Adrenal gland (tissue), 19 donors: ENCODE results near the gene PRH1. TPM values are rescaled to one million over a fixed set of nuclear protein-coding genes. Genes with fewer than 3 reads are reported as not detected.

ENCODE experiments used
- DNase-seq, 7 donors: peaks; one replicate each; pipeline ENCODE4 v3.0.0-alpha.2; 2019 to 2020
- H3K27ac ChIP-seq, 5 donors: fragments of 200-600 bp; sonication (generic) in 4 of 5; 1 replicate in 3 of 5; 2 replicates in 2 of 5; pipeline versions ENCODE4 v1.5.1 to v1.8.0; 2016 to 2020; ENCODE audit warnings: mild to moderate bottlenecking in 1 of 5
- H3K27me3 ChIP-seq: fragments of 200-600 bp; 2 replicates; pipeline ENCODE4 v1.8.0; 2021
- H3K36me3 ChIP-seq, 2 donors: fragments of 200-600 bp; replicated peaks in 1 of 2; 1 replicate in 1 of 2; 2 replicates in 1 of 2; pipeline versions ENCODE4 v1.5.1 to v1.8.0; 2018 to 2022
- H3K4me1 ChIP-seq, 2 donors: fragments of 200-600 bp; replicated peaks in 1 of 2; 1 replicate in 1 of 2; 2 replicates in 1 of 2; pipeline versions ENCODE4 v1.5.1 to v1.8.0; 2018 to 2021
- H3K4me3 ChIP-seq, 4 donors: fragments of 200-600 bp; sonication (generic) in 3 of 4; one replicate each; pipeline ENCODE4 v1.5.1; 2016 to 2018
- H3K9me3 ChIP-seq, 3 donors: fragments of 200-600 bp; sonication (generic) in 1 of 3; replicated peaks in 1 of 3; 1 replicate in 2 of 3; 2 replicates in 1 of 3; pipeline versions ENCODE4 v1.5.1 to v1.8.0; 2016 to 2021
- CTCF ChIP-seq, 6 experiments: fragments of 450-650 bp in 4 of 6; fragments of 200-600 bp in 2 of 6; sonication (generic) in 1 of 6; IDR thresholded peaks; 1 replicate in 5 of 6; 2 replicates in 1 of 6; pipeline versions ENCODE4 v1.5.1 to v1.8.0; 2016 to 2021; ENCODE audit warnings: antibody characterized with exemption in 6 of 6, mild to moderate bottlenecking in 2 of 6, moderate library complexity in 1 of 6
- POLR2A ChIP-seq, 2 donors: fragments of 450-650 bp; IDR thresholded peaks; one replicate each; pipeline ENCODE4 v1.6.1; 2017; ENCODE audit warnings: antibody characterized with exemption in 2 of 2, mild to moderate bottlenecking in 2 of 2, moderate library complexity in 1 of 2
- WGBS, 4 donors: extraction: QIAGEN DNeasy Blood & Tissue Kit in 2 of 4; methylation state at CpG; one replicate each; pipeline versions ENCODE4 v1.1.5 to v1.1.7; 2013 to 2017; 5-methylcytosine and 5-hydroxymethylcytosine counted together
- intact Hi-C, 2 donors: fragments of 100-400 bp; cut with DNase I; formaldehyde crosslinking; loops; one replicate each; pipeline versions ENCODE4 v1.14.1 to v1.15.0; 2022 to 2023
- long read RNA-seq, 10 donors: library from polyadenylated mRNA in 3 of 10; unstranded in 2 of 10; stranded (forward) in 1 of 10; transcript quantifications; one replicate each; pipeline ENCODE4 v2.0.0 and lab custom pipeline, GENCODE V29; 2021 to 2026
- polyA plus RNA-seq, 3 donors: library from polyadenylated mRNA; stranded (reverse); fragments of 200-250 nt in 2 of 3; fragments of 350-450 nt in 1 of 3; fragmentation: Illumina TruSeq in 1 of 3; extraction: RNeasy Lipid Tissue Mini Kit (QIAGEN cat#74804) in 1 of 3; gene quantifications; one replicate each; pipeline ENCODE4 v1.2.3, GENCODE V29; 2013 to 2014
- total RNA-seq, 9 donors: library from RNA; depleted of rRNA in 4 of 9; stranded (reverse); fragments of >200 nt in 4 of 9; fragments of 120-200 nt in 1 of 9; fragmentation: NEBNext Ultra II Directional in 1 of 9; extraction: Animal tissue kit (Norgen Biotek cat#: 25700) in 1 of 9; gene quantifications; one replicate each; pipeline versions ENCODE4 v1.1.0 to v1.2.4, GENCODE V29; 2013 to 2023
- donor health status: healthy with polysubstance abuse.
- donor health status: Bipolar disorder and iron deficiency.
- donor health status: DM: yes; HTN: yes; CAD: no.
- donor health status: DM: no; HTN: no; CAD: no.
- donor health status: DM: no; HTN: no; CAD: no.
- donor health status: DM: yes; HTN: yes; CAD: no.

PRH1 gene
- total RNA-seq (10 to 100 TPM in 8 of 9 donors, 1 to 10 TPM in 1; 7.9 to 81.4 (median 20.4) TPM), polyA plus RNA-seq (10 to 100 TPM in 1 of 3 donors, 1 to 10 TPM in 2; 4.3 to 14.7 (median 4.9) TPM)
- long read RNA-seq, donor 1 = 0 reads
- long read RNA-seq, donor 2, partial matches to known transcripts = 0 of 1 reads
- long read RNA-seq, donor 2, other reads (novel, unspliced or antisense) = 0 of 1 reads
- long read RNA-seq, donor 3 = 0 reads
- long read RNA-seq, donor 4, partial matches to known transcripts = 2 of 2 reads
- long read RNA-seq, donor 4, other reads (novel, unspliced or antisense) = 0 of 2 reads
- long read RNA-seq, donor 5 = 0 reads
- long read RNA-seq, donor 6, partial matches to known transcripts = 1 of 1 reads
- long read RNA-seq, donor 6, other reads (novel, unspliced or antisense) = 0 of 1 reads
- long read RNA-seq, donor 7 = 0 reads
- long read RNA-seq, donor 8 = 0 reads
- long read RNA-seq, donor 9, partial matches to known transcripts = 35 of 35 reads
- long read RNA-seq, donor 9, other reads (novel, unspliced or antisense) = 0 of 35 reads
- long read RNA-seq, donor 10 = 0 reads

DNA sequence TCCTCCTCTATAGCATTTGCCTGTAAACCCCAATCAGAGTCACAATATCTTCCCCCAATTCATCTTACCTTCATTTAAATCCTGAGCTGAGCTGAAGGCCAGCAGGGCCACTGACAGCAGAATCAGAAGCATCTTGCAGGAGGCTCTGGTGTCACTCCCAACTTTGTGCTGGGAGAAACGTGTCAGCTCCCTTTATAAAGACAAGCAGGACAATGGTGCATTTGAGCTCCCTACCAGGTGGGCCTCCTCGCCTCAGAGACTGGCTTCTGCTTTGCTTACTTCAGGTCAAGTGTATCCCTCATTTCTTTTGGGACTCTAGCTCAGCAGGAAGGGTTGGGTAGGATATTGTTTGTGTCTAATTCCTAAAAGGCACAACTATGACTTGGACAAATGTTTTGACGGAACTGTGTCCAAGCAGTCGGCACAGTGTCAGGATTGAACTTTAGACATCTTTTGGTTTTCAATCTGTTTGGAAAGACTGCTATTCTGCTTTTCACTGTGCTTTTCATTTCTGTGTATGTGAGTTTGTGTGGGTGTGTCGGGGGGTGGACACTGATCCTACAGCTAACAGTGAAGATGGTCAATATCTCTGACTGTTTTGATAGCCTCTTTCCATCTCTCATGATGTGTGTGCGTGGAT, at the start of gene PRH1:
TSS of gene PRH1 (minus strand) at position 170 of the 640 bp plus-strand sequence. CDS start at position 132, 38 bp downstream.
- TF ChIP-seq POLR2A (IDR thresholded peaks at IDR 0.05) (no peak), CTCF (IDR thresholded peaks at IDR 0.05) (no peak)
- Histone ChIP-seq H3K27me3 (no peaks in the 10 kb centered on the region), H3K4me1 (no peaks in the 10 kb centered on the region), H3K27ac (no peak within 1 kb of the TSS), H3K4me3 (no peak within 1 kb of the TSS), H3K36me3 (no peaks in the 10 kb centered on the region), H3K9me3 (no peaks in the 10 kb centered on the region)
- intact Hi-C loops = no loop called here
- 95 to 98% (median 96%) methylated on average over 6 of the region's 6 CpGs for WGBS, 4 donors
- DNase-seq = no peak

DNA sequence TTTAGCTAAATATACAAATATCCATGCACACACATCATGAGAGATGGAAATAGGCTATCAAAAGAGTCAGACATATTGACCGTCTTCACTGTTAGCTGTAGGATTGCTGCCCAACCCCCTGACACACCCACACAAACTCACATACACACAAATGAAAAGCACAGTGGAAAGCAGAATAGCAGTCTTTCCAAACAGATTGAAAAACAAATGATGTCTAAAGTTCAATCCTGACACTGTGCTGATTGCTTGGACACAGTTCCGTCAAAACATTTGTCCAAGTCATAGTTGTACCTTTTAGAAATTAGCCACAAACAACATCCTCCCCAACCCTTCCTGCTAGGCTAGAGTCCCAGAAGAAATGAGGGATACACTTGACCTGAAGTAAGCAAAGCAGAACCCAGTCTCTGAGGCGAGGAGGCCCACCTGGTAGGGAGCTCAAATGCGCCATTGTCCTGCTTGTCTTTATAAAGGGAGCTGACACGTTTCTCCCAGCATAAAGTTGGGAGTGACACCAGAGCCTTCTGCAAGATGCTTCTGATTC, 44.8 kb upstream of the PRH1 start, which contains the start of gene PRH2:
TSS of gene PRH2 (plus strand) at position 491 of the 541 bp plus-strand sequence. CDS start at position 529, 38 bp downstream.
- WGBS, 4 donors = 95 to 99% (median 97%) methylated on average over 5 of the region's 5 CpGs
- intact Hi-C loops = no loop called here

GRCh38 chr12:10926269-10926668, 42.2 kb upstream of the PRH1 start:
- 87 to 96% (median 93%) methylated on average over 5 of the region's 5 CpGs for WGBS, 4 donors
- no peak for DNase-seq
- intact Hi-C loops = no loop called here
- H3K4me3 ChIP-seq = no peak overlapping the region
- H3K27me3 ChIP-seq = no peaks in the 10 kb centered on the region
- no peaks in the 10 kb centered on the region for H3K36me3 ChIP-seq
- H3K4me1 ChIP-seq = no peaks in the 10 kb centered on the region
- TF ChIP-seq CTCF (IDR thresholded peaks at IDR 0.05) = no peak
- no peak for TF ChIP-seq POLR2A (IDR thresholded peaks at IDR 0.05)
- no peaks in the 10 kb centered on the region for H3K9me3 ChIP-seq
- no peak overlapping the region for H3K27ac ChIP-seq

More for the DNA sequence above, 44.8 kb upstream of the PRH1 start, which contains the start of gene PRH2:
- Histone ChIP-seq H3K27me3 (no peaks in the 10 kb centered on the region), H3K4me3 (no peak within 1 kb of the TSS), H3K36me3 (no peaks in the 10 kb centered on the region), H3K27ac (no peak within 1 kb of the TSS), H3K9me3 (no peaks in the 10 kb centered on the region), H3K4me1 (no peaks in the 10 kb centered on the region)
- no peak for DNase-seq
- TF ChIP-seq CTCF (IDR thresholded peaks at IDR 0.05) = no peak
- TF ChIP-seq POLR2A (IDR thresholded peaks at IDR 0.05) = no peak

- H3K27me3 ChIP-seq = no peaks in the 10 kb centered on the region
These were observed 35.8 kb upstream of the PRH1 start for GRCh38 chr12:10919809-10920208.

More at GRCh38 chr12:10919809-10920208, 35.8 kb upstream of the PRH1 start:
- 89 to 94% (median 91%) methylated on average over 1 of the region's 1 CpG for WGBS, 4 donors
- H3K4me1 ChIP-seq = no peaks in the 10 kb centered on the region
- intact Hi-C loops = no loop called here
- H3K27ac ChIP-seq = no peak overlapping the region
- no peak overlapping the region for H3K4me3 ChIP-seq
- DNase-seq = no peak
- TF ChIP-seq CTCF (IDR thresholded peaks at IDR 0.05) (no peak), POLR2A (IDR thresholded peaks at IDR 0.05) (no peak)
- no peaks in the 10 kb centered on the region for H3K9me3 ChIP-seq
- no peaks in the 10 kb centered on the region for H3K36me3 ChIP-seq
